ENCODE results near the gene NRCAM.
"Not testable (repeated sequence)": the region's sequence is repeated elsewhere in the genome, so short reads cannot be mapped to it uniquely, and the experiment has no call there.

The NRCAM gene

DNA sequence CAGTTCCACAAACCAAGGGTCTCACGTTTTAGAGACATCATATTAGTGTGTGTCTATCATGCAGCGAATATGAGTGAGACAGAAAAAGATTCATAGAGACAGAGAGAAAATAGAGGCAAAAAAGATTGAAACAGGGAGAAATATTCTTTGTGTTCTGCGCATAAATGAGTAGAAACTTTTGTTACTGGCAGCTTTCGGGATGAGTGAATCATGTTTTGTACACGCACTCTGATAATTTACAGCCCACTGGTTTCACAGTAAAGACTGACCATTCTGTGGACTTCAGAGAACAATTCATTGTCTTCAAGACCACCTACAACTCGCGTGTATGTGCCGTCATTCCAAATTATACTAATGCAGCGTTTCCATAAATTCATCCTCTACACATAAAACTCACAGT lies 60.2 kb downstream of the NRCAM start:
- no peak for DNase-seq (ENCODE audit: low read depth in 2 of 2)

GRCh38 chr7:108395426-108395825 lies 60.8 kb downstream of the NRCAM start:
- DNase-seq (ENCODE audit: low read depth in 2 of 2) = no peak

DNA sequence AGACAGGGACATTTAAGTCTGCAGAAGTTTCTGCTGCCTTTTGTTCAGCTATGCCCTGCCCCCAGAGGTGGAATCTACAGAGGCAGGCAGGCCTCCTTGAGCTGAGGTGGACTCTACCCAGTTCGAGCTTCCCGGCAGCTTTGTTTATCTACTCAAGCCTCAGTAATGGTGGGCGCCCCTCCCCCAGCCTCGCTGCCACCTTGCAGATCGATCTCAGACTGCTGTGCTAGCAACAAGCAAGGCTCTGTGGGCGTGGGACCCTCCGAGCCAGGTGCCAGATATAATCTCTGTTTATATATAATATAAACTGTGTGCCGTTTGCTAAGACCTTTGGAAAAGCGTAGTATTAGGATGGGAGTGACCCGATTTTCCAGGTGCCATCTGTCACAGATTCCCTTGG lies 63.1 kb downstream of the NRCAM start:
- DNase-seq (ENCODE audit: low read depth in 2 of 2) = not testable (repeated sequence)

GRCh38 chr7:108387686-108388085 lies 68.5 kb downstream of the NRCAM start:
- not testable (repeated sequence) for DNase-seq (ENCODE audit: low read depth in 2 of 2)

DNA sequence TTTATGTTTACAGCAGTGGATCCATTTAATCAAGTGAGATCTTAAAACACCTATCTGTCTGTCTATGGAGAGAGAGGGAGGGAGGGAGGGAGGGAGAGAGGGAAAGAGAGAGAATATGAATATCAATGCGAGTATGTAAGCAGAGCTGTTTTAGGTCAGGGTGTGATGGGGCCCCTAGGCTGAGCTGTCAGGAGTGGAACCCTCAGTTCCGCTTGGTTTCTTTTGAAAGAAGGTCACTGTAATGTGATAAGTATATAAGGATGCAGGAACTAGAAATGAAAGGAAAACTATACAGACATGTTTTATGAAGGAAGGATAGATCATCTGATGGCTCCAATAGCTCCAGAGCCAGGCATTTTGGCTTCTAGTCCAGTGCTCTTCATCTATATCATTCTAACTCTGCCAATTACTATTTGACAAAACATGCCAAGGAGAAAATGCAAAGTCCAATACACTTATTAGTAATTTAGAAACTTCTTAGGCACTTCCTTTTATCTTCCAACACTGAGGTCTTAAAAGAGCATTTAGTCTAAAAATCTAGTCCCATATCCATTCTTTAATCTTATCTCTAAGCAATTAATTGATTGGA lies 70.3 kb downstream of the NRCAM start:
- DNase-seq (ENCODE audit: low read depth in 2 of 2) = no peak

DNA sequence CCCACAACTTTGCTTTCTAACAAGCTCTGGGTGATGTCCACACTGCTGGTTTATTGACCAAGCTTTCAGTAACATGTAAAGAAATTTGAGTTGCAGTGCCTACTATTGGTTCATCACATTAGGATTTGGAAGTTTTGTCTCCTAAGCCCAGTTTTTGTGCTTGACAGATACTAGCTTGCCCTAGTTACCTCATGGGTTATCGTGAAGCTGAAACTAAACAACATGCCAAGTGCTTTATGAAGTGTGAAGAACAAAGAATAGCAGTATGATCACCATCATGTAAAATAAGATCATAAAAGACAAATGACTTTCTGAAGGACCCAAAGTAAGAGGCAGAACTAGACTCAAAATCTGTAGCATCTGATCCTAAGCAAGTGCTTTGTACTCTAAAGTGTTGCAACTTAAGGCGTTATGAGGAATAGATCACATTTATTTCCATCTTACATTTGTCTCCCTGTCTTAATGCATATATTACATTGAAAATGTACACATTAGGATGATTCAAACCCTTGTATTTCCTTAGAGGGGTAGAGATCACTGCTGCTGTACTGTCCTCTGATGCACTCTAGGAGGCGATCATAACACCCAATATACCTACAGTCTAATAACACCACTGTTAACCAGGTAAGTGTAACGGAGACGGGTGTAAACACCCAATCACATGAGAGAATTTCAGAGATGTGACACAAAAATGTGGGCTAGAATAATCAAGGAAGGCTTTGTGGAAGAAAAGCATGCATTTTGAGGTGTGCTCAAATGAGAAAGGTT lies 71.3 kb downstream of the NRCAM start:
- no peak for DNase-seq (ENCODE audit: low read depth in 2 of 2)

DNA sequence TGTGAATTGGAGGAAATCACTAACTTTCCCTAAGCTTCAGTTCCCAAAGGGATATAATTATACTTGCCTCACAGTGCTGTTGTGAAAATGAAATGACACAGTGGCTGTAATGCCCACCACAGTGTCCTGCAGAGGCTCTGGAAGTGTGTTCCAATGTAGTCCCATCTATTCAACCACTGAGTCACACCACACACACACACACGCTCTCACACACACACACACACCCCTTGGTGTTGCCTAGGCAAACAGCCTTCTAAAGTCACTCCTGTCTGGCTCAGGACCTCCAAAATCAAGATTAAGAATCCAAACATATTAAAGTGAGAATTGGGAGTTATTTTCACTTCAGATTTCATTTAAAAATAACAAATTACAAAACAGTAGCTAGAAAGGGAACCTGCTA lies 73.3 kb downstream of the NRCAM start:
- DNase-seq (ENCODE audit: low read depth in 2 of 2) = no peak

DNA sequence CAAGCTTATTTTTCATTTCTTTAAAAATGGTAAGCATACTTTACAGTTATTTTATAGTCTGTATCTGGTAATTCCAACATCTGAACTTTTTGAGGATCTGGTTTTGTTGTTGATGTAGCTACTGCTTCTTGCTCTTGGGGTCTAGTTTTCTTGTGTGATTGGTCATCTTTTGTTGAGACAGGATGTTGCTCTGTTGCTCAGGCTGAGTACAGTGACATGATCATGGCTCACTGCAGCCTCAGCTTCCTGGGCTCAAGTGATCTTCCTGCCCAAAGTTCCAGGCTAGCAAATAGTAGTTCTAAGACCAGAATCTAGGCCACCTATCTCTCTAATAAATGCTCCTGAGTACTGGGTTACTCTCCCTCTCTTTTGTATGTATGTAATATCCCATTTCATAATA lies 75.7 kb downstream of the NRCAM start:
- no peak for DNase-seq (ENCODE audit: low read depth in 2 of 2)

DNA sequence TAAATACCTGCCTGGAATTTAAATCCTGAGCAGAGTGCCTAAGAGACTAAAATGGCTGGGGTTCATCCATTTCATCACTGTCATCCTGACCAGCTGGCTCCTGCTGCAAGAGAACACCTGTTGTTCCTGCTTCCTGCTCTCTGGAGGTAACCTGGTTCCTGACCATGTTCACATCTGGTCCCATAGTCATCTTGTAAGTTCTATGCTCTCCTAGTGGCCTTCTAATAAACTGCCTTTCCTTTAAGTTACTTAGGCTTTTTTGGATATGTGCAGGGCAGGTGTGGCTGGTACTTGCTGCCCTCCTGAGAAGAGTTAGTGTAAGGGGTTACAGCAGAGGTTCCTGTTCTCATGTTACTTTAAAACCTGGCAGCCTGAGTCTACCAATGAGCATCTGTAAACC lies 80.0 kb downstream of the NRCAM start:
- no peak for DNase-seq (ENCODE audit: low read depth in 2 of 2)

DNA sequence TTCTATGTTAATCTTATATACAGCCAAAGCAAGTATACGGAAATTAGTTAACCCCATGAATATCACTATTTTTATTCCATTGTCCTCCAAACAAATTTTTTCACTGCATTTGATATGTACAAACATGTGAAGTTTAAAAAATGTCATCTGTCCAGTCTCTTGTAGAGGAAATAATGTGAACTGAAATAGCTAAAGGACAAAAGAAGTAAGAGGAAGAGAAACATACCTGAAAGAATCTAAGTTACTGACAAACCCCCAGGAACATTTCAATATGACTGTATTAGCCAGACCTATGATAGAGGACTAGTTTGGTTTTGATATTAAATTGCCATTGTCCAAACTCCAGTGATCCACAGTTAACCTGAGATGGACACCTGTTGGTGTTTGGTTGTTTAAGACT lies 80.6 kb downstream of the NRCAM start:
- no peak for DNase-seq (ENCODE audit: low read depth in 2 of 2)

DNA sequence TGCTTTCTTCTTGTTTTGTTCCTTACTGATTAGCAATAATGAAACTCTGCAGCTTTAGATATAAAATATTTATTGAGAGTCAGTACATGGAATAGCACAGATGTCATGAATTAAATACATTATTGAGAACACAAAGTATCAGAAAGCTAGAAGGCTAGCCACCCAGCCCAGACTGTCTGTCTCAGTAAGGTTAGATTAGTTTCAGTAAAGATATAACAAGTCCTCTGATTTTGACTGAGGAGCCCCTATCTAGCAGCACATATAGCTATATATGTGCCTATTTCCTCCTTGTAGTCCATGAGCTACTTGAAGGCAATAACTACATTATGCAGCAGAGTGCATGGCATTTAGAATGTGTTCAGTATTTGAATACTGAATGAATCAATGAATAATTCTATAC lies 81.3 kb downstream of the NRCAM start:
- no peak for DNase-seq (ENCODE audit: low read depth in 2 of 2)

- DNase-seq (ENCODE audit: low read depth in 2 of 2) = no peak
Measured at GRCh38 chr7:108372618-108373017, 83.6 kb downstream of the NRCAM start.

- DNase-seq (ENCODE audit: low read depth in 2 of 2) = no peak
Measured at GRCh38 chr7:108370616-108371015, 85.6 kb downstream of the NRCAM start.

GRCh38 chr7:108368466-108368865 lies 87.8 kb downstream of the NRCAM start:
- no peak for DNase-seq (ENCODE audit: low read depth in 2 of 2)

DNA sequence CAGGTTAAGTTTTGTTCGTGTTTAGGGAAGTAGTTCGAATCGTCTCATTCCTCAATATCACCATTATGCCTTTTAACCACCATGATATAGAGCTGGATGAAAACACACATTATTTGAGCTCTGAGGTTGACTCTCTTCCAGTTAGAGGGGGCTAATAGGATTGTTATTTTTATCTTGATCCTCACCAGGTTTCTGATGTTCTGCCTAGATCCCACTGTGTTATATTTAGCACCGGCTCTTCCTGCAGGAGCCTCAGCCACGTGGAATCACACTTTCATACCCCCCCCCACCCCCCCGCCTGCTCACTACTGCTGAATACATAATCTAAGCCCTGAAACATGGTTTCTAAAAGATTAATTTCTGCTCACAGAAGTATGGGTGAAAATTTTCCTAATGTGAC lies 88.3 kb downstream of the NRCAM start:
- no peak for DNase-seq (ENCODE audit: low read depth in 2 of 2)

- DNase-seq (ENCODE audit: low read depth in 2 of 2) = no peak
Measured at GRCh38 chr7:108367314-108367713, 88.9 kb downstream of the NRCAM start.

DNA sequence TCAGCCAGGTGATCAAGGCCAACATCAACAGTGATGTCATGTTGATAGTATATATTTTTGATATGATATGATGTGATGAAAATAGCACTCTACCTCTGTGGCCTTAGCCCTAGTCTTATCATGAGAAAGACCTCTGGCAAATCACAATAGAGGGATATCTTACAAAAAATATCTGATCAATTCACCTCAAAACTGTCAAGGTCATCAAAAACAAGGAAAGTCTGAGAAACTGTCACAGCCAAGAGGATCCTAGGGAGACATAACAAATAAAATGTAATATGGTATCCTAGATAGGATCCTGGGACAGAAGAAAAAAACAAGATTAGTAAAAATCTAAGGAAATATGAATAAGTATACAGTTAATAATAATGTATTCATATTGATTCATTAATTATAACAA lies 92.6 kb downstream of the NRCAM start:
- DNase-seq (ENCODE audit: low read depth in 2 of 2) = no peak

DNA sequence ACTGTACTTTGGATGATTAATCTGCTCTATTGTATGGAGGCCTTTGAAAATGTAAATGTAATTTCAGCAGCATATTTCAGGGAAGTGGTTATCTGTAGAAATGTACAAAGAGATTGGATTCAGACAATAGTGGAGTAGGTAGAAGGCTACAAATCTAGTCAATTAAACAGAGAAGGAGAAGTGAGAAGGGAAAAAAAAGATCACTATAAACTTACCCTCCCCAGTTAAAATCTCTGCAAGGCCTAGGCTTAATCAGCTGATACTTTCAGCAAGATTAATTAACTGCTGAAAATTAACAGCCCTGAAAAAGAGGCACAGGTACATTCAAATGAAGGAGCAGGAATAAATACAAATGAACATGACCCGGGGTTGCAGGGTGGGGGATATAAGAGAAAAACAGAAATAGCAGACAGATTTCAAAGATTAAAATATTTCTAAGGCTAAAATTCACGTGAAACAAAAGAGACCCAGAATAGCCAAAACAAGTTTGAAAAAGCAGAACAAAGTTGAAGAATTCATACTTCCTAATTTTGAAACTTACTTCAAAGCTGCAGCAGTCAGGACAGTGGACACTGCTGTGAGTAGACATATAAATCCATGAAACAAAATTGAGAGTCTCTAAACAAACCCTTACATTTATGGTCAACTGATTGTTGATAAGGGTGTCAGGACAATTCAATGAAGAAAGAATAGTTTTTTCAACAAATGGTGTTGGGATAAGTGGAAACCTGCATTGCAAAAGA lies 96.0 kb downstream of the NRCAM start:
- no peak for DNase-seq (ENCODE audit: low read depth in 2 of 2)

DNA sequence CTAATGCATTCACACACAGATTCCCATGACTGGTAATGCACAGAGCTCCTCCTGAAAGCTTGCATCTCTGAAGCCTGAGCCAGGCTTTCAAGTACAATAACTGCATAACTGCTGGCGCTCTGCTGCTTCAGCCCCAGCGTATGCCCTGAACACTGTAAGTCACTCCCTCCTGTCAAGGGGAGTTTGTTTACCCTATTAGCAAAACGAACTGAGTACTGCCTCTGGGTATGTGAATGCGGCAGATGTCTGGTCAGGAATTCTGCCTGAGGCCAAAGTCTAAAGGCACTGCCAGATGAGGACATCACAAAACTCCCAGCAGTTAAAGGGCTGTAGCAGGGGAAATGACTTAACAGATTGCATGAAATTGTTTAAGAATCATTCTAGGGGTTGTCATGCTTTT lies 97.7 kb downstream of the NRCAM start:
- no peak for DNase-seq (ENCODE audit: low read depth in 2 of 2)

DNA sequence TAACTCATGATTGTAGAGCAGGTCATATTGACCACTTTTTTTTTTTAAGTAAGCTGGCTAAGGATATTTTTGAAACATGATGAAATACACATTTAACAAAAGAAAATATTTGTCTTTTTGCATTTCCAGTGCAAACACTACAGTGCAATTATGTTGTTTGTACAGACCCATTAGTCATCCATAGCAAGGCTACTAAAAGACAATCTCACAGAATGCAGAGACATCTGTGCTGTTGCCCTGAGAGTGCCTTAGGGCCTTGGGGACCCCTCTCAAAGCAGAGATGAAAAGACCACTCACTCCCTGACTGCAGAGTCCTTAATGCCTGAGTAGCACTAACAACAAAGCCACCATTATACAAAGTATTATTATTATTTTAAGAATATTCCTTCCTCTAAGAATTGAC lies 104.5 kb downstream of the NRCAM start:
- no peak for DNase-seq (ENCODE audit: low read depth in 2 of 2)

GRCh38 chr7:108348913-108349312 lies 107.3 kb downstream of the NRCAM start:
- no peak for DNase-seq (ENCODE audit: low read depth in 2 of 2)

DNA sequence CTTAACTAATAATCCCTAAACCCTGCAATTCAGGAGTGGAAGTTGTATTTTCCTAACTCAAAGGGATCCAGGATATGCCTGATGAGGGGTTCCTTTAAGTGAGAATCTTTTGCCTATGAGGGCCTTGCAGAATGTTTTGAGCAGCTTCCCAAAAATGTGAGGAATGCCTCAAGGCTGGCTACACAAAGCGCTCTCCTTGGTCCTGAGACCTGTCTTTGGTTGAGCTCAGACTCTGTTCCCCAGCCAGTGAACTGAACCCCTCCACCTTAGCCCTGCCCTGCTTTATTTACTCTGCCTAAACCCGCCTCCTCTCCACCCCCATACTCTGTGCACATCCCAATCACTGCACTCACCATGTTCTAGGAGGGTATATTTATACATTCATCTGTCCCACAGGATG lies 108.6 kb downstream of the NRCAM start:
- no peak for DNase-seq (ENCODE audit: low read depth in 2 of 2)

- DNase-seq (ENCODE audit: low read depth in 2 of 2) = no peak
Measured at GRCh38 chr7:108345710-108346336, 110.4 kb downstream of the NRCAM start.

Data from stimulated activated CD8-positive, alpha-beta memory T cell treated with anti-CD3 and anti-CD28 coated beads, Interleukin-15, amount 100 ng/mL, for 48 hours (primary cell).